Measurements from ENCODE around the gene CDH18.

DNA sequence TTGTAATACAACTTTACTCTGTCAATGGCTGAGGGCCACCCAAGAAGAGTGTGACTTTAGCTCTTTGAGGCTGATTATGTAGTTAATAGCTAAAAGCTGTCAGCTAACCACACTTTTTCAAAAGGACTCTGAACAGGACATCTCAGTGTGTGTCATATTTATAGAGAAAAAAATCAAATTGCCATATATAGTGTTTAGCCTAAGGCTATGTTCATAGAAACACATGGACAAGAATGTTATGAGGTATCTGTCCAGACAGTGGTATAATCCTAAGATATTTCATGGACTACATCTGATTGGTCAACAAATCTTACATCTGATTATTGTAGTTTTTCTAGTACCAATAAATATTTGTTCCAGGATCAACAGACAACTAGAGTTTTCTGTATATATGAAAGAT, 42.1 kb upstream of the CDH18 start:
- TF ChIP-seq POLR2AphosphoS5 (IDR thresholded peaks at IDR 0.05; ENCODE audit: low read depth) = no peak
- no peak for TF ChIP-seq CTCF (IDR thresholded peaks at IDR 0.05; ENCODE audit: insufficient read depth, low read length)

Measured in HL-60 (cell line).